ENCODE measurements around the gene SLC41A2.
"Not testable (repeated sequence)": the region's sequence is repeated elsewhere in the genome, so short reads cannot be mapped to it uniquely, and the experiment has no call there.

Gene SLC41A2

DNA sequence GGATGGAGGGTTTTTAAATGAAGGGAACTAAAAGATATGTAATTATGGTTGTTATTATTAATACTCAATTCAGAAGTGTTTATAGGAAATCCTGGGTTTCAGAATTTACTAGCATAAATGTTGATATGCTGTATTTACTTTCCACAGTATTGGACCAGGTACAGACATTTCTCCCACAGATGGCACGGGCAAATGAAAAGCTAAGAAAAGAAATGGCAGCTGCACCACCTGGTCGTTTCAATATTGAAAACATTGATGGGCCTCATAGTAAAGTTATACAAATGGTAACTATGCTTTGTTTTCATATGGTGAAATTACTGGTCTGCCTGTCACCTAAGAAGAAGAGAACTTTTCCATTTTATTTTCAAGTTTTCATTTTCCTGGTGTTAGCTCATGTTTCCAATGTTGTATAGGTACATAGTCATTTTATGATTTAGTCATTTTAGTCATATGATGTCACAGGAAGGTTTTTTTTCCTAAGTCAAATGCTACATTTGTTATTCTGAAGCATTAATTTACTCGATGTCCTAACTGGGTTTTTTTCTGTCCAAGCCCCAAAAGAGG is 33.6 kb upstream of the SLC41A2 start:
- no peak overlapping the region for H3K4me3 ChIP-seq (replicated peaks; ENCODE audit: low read depth, low read length)
- no peak for DNase-seq (ENCODE audit: extremely low read depth, low read depth)
- TF ChIP-seq, protein P1, sequence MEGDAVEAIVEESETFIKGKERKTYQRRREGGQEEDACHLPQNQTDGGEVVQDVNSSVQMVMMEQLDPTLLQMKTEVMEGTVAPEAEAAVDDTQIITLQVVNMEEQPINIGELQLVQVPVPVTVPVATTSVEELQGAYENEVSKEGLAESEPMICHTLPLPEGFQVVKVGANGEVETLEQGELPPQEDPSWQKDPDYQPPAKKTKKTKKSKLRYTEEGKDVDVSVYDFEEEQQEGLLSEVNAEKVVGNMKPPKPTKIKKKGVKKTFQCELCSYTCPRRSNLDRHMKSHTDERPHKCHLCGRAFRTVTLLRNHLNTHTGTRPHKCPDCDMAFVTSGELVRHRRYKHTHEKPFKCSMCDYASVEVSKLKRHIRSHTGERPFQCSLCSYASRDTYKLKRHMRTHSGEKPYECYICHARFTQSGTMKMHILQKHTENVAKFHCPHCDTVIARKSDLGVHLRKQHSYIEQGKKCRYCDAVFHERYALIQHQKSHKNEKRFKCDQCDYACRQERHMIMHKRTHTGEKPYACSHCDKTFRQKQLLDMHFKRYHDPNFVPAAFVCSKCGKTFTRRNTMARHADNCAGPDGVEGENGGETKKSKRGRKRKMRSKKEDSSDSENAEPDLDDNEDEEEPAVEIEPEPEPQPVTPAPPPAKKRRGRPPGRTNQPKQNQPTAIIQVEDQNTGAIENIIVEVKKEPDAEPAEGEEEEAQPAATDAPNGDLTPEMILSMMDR (IDR thresholded peaks at IDR 0.05; ENCODE audit: low read depth, low read length, missing control alignments): no peak

DNA sequence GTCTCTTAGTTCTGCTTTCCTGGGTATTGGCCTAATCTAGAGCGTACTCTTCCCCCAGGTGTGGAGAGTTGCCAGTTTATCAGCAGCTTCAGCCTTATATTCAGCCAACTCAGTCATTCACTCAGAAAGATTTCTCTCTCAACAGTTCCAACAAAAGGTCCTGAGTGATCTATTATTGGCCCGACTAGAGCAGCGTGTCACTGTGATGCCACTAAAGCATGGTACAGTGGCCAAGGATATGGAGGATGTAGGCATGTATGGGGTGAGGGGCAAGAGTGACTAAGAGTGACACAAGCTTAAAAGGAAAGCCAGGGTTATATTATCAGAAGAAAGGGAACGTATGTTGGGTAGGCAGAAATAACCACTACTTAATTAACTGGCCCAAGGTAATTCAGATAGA is 32.9 kb upstream of the SLC41A2 start:
- H3K4me3 ChIP-seq (replicated peaks; ENCODE audit: low read depth, low read length): no peak overlapping the region
- no peak for DNase-seq (ENCODE audit: extremely low read depth, low read depth)
- TF ChIP-seq, protein P1 (IDR thresholded peaks at IDR 0.05; ENCODE audit: low read depth, low read length, missing control alignments): no peak

DNA sequence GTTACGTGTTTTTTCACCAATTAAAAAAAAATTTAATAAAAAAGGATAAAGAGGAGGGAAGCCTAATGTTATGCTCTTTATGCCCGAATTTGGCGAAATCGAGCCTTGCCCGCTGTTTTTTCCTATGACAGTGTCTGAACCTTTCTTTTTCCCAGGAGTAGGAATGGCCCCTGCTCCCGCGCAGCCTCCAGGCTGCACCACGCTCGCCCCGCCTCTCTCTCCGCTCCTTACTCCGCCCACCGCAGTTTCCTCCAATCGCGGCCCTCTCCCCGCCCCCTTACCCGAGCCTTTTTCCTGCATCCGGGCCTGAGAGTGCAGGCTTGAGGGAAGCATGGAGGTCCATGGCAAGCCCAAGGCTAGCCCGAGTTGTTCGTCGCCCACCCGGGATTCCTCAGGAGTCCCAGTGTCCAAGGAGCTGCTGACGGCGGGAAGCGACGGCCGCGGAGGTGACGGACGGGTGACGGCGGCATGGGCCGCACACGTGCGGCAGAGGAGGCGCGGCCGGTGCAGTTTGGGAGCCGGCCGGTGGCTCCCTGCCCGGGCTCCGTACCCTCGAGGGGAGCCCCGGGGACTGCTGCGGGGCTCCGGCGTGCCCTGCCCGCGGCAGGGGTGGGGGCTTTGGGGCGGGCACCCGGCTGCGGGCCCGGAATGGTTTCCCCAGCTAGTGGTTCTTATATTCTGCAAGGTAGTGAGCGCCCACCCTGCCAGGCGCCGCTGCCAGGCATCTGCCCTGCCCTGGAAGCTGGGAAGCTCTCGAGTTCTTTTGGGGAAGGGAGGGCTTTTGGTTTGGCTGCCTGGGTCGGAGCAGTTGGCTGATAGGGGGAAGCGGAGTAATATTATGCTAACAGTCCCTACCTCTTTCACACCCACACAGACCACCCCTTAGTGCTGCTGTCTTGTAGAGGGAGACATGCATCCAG is 28.2 kb upstream of the SLC41A2 start, which contains the start of gene NOPCHAP1:
Gene NOPCHAP1, plus strand, starts transcription at position 295 of the 920 bp plus-strand sequence. Its CDS starts 37 bp downstream, at position 332.
- TF ChIP-seq, protein P1 (IDR thresholded peaks at IDR 0.05; ENCODE audit: low read depth, low read length, missing control alignments): no peak
- peak; percentile 54 for DNase-seq (ENCODE audit: extremely low read depth, low read depth)
- H3K4me3 ChIP-seq (replicated peaks; ENCODE audit: low read depth, low read length): peak within 1 kb of the TSS; percentile 69

DNA sequence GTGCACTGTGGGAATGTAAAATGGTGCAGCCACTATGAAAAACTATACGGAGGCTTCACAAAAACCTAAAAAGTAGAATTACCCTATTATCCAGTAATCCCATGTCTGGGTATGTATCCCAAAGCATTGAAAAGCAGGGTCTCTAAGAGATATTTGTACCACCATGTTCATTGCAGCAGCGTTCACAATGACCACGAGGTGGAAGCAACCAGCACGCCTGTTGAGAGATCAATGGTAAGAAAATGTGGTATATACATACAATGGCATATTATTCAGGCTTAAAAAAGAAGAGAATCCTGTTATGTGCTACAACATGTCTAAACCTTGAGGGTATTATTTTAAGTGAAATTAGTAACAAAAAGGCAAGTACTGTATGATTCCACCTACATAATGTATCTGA is 27.1 kb upstream of the SLC41A2 start:
- TF ChIP-seq, protein P1 (IDR thresholded peaks at IDR 0.05; ENCODE audit: low read depth, low read length, missing control alignments): no peak
- DNase-seq (ENCODE audit: extremely low read depth, low read depth): no peak
- H3K4me3 ChIP-seq (replicated peaks; ENCODE audit: low read depth, low read length): no peak overlapping the region

DNA sequence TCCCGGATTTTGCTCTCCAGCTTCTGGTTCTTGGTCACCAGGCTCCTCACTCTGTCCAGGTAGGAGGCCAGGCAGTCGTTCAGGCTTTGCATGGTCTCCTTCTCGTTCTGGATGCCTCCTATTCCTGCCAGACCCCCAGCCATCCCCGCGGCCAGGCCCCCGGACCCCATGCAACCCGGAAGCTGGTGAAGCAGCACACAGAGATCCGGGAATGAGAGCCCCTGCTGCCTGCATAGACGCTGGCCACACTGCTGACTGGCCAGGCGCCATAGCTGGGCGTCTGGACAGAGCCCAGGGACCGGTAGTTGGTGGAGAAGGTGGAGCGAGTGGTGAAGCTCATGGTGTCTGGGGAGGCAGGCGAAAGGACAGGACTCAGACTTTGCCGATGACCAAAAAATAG is 19.6 kb upstream of the SLC41A2 start:
- H3K4me3 ChIP-seq (replicated peaks; ENCODE audit: low read depth, low read length); DNase-seq (ENCODE audit: extremely low read depth, low read depth): not testable (repeated sequence)

DNA sequence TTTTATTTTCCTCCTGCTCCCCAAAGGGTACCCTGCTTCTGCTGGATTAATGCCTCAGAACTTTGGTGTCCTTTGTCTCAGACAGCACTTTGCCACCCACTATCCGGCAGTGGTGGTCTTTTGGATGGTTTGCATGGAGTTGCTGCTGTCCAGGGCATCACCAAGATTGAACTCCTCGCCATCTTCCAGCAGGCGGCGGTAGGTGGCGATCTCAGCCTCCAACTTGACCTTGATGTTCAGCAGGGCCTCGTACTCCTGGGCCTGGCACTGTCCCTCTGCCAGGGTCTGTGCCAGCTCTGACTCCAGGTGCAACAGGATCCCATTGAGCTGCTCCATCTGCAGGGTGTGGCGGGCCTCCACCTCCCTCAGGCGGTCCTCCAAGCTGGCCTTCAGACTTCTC is 18.6 kb upstream of the SLC41A2 start:
- no peak overlapping the region for H3K4me3 ChIP-seq (replicated peaks; ENCODE audit: low read depth, low read length)
- TF ChIP-seq, protein P1 (IDR thresholded peaks at IDR 0.05; ENCODE audit: low read depth, low read length, missing control alignments): no peak
- DNase-seq (ENCODE audit: extremely low read depth, low read depth): no peak

DNA sequence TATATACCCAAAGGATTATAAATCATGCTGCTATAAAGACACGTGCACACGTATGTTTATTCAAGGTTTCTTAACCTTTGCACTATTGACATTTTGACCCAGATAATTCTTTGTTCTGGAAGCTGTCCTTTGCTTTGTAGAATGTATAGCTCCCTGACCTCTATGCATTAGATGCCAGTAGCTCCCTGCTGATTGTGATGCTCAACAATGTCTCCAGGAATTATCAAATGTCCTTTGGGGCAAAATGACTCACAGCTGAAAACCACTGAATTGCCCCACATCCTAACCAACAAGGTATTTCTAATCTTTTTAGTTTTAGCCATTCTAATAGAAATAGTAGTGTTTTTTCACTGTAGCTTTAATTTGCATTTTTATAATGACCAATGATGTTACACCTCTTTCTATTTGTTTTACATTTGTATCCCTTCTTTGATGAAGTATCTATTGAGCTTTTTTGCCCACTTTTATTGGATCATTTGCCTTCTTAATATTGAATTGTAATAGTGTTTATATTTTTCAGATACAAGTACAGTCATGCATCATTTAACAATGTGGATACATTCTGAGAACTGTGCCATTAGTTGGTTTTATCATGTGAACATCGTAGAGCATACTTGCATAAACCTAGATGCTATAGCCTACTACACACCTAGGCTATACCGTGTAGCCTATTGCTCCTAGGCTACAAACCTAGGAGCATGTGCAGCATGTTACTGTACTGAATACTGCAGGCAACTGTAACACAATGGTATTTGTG is 17.7 kb upstream of the SLC41A2 start:
- H3K4me3 ChIP-seq (replicated peaks; ENCODE audit: low read depth, low read length): no peak overlapping the region
- TF ChIP-seq, protein P1 (IDR thresholded peaks at IDR 0.05; ENCODE audit: low read depth, low read length, missing control alignments): no peak
- no peak for DNase-seq (ENCODE audit: extremely low read depth, low read depth)

Data from HFF-Myc (cell line).